IMR-90 (cell line): ENCODE measurements around the gene KCNJ18.
"Not testable (repeated sequence)": the region's sequence is repeated elsewhere in the genome, so short reads cannot be mapped to it uniquely, and the experiment has no call there.

Source experiments
- POLR2A ChIP-seq: IDR thresholded peaks from 2 replicates; pipeline ENCODE4 v1.6.1; 2012; ENCODE audit warnings: mild to moderate bottlenecking, low read depth, low read length
- SMC3 ChIP-seq: fragments of 150-350 bp; IDR thresholded peaks from 2 replicates; pipeline ENCODE4 v1.6.1; 2016; ENCODE audit warnings: low read depth, mild to moderate bottlenecking, antibody characterized with exemption, low read length, moderate library complexity
- TF ChIP-seq, protein P1 (sequence below): conservative IDR thresholded peaks from 2 replicates; pipeline ENCODE4 v1.5.1; 2012; ENCODE audit warnings: mild to moderate bottlenecking, low read depth, low read length, improper control_type of control experiment

DNA sequence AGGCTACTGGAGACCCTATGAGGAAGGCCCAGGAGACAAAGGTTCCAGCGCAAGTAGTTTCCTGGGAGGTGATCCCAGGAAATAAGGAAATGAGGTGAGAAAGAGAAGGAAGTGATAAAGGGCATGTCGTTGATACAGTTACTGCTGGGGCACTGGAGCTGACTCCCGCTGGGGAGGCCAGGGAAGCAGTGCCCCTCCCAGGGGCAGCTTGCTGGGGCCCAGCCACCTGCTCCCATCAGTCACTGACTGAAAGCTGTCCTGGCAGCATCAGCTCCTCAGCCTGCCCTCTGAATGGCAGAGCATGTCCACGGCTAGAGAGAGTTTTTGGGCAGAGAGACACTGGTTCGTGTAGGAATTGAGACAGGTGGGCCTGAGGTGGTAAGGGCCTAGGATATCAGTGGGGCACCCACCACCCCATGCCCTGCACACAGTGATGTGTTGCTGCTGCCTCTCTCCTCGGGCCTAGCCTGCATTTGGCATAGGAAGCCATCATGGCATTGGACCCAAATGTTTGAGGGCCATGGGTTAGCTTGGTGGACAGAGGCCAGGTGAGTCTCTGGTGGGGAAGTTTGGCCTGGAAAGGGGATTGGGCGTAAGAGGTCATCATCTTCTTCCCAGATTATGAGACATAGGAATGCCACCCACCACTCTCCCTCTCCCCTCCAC, 4.7 kb downstream of the KCNJ18 start:
- not testable (repeated sequence) for TF ChIP-seq POLR2A, SMC3
- TF ChIP-seq, protein P1, sequence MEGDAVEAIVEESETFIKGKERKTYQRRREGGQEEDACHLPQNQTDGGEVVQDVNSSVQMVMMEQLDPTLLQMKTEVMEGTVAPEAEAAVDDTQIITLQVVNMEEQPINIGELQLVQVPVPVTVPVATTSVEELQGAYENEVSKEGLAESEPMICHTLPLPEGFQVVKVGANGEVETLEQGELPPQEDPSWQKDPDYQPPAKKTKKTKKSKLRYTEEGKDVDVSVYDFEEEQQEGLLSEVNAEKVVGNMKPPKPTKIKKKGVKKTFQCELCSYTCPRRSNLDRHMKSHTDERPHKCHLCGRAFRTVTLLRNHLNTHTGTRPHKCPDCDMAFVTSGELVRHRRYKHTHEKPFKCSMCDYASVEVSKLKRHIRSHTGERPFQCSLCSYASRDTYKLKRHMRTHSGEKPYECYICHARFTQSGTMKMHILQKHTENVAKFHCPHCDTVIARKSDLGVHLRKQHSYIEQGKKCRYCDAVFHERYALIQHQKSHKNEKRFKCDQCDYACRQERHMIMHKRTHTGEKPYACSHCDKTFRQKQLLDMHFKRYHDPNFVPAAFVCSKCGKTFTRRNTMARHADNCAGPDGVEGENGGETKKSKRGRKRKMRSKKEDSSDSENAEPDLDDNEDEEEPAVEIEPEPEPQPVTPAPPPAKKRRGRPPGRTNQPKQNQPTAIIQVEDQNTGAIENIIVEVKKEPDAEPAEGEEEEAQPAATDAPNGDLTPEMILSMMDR, result not testable (repeated sequence)
